Adrenal gland (tissue), 12 donors: ENCODE measurements around the gene SVOPL. TPM values are rescaled to one million over a fixed set of nuclear protein-coding genes. Genes with fewer than 3 reads are reported as not detected.

ENCODE experiments used
- DNase-seq, 7 donors: peaks; one replicate each; pipeline ENCODE4 v3.0.0-alpha.2; 2019 to 2020
- H3K27ac ChIP-seq, 5 donors: fragments of 200-600 bp; sonication (generic) in 4 of 5; 1 replicate in 3 of 5; 2 replicates in 2 of 5; pipeline versions ENCODE4 v1.5.1 to v1.8.0; 2016 to 2020; ENCODE audit warnings: mild to moderate bottlenecking in 1 of 5
- H3K27me3 ChIP-seq: fragments of 200-600 bp; 2 replicates; pipeline ENCODE4 v1.8.0; 2021
- H3K36me3 ChIP-seq, 2 donors: fragments of 200-600 bp; replicated peaks in 1 of 2; 1 replicate in 1 of 2; 2 replicates in 1 of 2; pipeline versions ENCODE4 v1.5.1 to v1.8.0; 2018 to 2022
- H3K4me1 ChIP-seq, 2 donors: fragments of 200-600 bp; replicated peaks in 1 of 2; 1 replicate in 1 of 2; 2 replicates in 1 of 2; pipeline versions ENCODE4 v1.5.1 to v1.8.0; 2018 to 2021
- H3K4me3 ChIP-seq, 4 donors: fragments of 200-600 bp; sonication (generic) in 3 of 4; one replicate each; pipeline ENCODE4 v1.5.1; 2016 to 2018
- H3K9me3 ChIP-seq, 3 donors: fragments of 200-600 bp; sonication (generic) in 1 of 3; replicated peaks in 1 of 3; 1 replicate in 2 of 3; 2 replicates in 1 of 3; pipeline versions ENCODE4 v1.5.1 to v1.8.0; 2016 to 2021
- POLR2A ChIP-seq, 2 donors: fragments of 450-650 bp; IDR thresholded peaks; one replicate each; pipeline ENCODE4 v1.6.1; 2017; ENCODE audit warnings: antibody characterized with exemption in 2 of 2, mild to moderate bottlenecking in 2 of 2, moderate library complexity in 1 of 2
- WGBS, 4 donors: extraction: QIAGEN DNeasy Blood & Tissue Kit in 2 of 4; methylation state at CpG; one replicate each; pipeline versions ENCODE4 v1.1.5 to v1.1.7; 2013 to 2017; 5-methylcytosine and 5-hydroxymethylcytosine counted together
- intact Hi-C, 2 donors: fragments of 100-400 bp; cut with DNase I; formaldehyde crosslinking; loops; one replicate each; pipeline versions ENCODE4 v1.14.1 to v1.15.0; 2022 to 2023
- polyA plus RNA-seq, 3 donors: library from polyadenylated mRNA; stranded (reverse); fragments of 200-250 nt in 2 of 3; fragments of 350-450 nt in 1 of 3; fragmentation: Illumina TruSeq in 1 of 3; extraction: RNeasy Lipid Tissue Mini Kit (QIAGEN cat#74804) in 1 of 3; gene quantifications; one replicate each; pipeline ENCODE4 v1.2.3, GENCODE V29; 2013 to 2014
- total RNA-seq, 9 donors: library from RNA; depleted of rRNA in 4 of 9; stranded (reverse); fragments of >200 nt in 4 of 9; fragments of 120-200 nt in 1 of 9; fragmentation: NEBNext Ultra II Directional in 1 of 9; extraction: Animal tissue kit (Norgen Biotek cat#: 25700) in 1 of 9; gene quantifications; one replicate each; pipeline versions ENCODE4 v1.1.0 to v1.2.4, GENCODE V29; 2013 to 2023
- TF ChIP-seq, protein P1 (sequence below), 6 experiments: fragments of 450-650 bp in 4 of 6; fragments of 200-600 bp in 2 of 6; sonication (generic) in 1 of 6; IDR thresholded peaks; 1 replicate in 5 of 6; 2 replicates in 1 of 6; pipeline versions ENCODE4 v1.5.1 to v1.8.0; 2016 to 2021; ENCODE audit warnings: antibody characterized with exemption in 6 of 6, mild to moderate bottlenecking in 2 of 6, moderate library complexity in 1 of 6
- donor health status: healthy with polysubstance abuse.
- donor health status: Bipolar disorder and iron deficiency.
- donor health status: DM: yes; HTN: yes; CAD: no.
- donor health status: DM: no; HTN: no; CAD: no.
- donor health status: DM: no; HTN: no; CAD: no.
- donor health status: DM: yes; HTN: yes; CAD: no.

SVOPL gene
- total and polyA plus RNA-seq, 12 donors = 0.54 to 4.8 (median 1.5) TPM

DNA sequence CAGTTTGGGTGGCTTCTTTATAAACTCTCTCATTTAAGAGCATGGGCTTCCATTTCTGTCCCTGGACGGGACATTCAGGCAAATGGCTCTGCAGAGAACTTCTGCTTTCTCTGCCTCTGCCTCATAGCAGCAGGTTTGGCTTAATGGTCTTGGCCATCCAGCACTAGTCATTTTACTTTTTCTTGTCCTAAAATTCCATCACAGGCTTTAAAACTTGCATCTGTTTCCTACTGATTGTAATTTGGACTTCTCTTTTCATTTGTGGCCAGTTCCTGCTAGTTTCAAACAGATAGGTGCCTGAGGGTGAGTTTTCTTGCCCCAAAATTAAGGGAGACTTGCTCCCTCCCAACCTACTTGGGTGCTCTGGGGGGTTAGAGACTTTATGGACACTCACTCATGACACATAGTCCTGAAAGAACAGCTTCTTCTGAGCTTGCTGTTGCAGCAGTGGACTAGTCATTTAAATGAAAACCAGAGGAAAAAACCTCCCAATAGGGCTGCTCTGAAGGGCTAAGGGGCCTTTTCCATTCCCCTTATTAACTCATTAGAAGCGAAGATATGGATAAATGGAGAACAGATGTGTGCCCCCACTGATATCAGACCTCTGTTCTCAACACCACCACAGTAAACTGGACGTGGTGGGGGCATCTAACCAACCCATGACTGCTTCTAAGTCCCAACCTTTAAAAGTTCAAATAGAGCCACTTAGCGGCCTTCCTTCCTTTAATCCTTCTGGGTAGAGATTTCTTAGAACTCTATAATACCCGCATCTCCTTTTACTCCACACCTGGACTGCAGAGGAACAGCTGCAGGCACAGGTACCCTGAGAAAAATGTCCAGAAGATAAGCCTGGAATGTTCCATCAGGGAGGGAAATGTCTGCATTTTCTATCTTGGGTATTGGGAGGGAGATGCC lies 38.8 kb downstream of the SVOPL start:
- DNase-seq = no peak
- H3K36me3 ChIP-seq = no peaks in the 10 kb centered on the region
- intact Hi-C loops = no loop called here
- H3K9me3 ChIP-seq = no peaks in the 10 kb centered on the region
- H3K4me1 ChIP-seq = peaks cover 10 to 17% of the 10 kb centered on the region in 2 donors
- no peak overlapping the region for H3K4me3 ChIP-seq
- WGBS, 4 donors = 85 to 94% (median 92%) methylated on average over 5 of the region's 5 CpGs
- TF ChIP-seq, protein P1, sequence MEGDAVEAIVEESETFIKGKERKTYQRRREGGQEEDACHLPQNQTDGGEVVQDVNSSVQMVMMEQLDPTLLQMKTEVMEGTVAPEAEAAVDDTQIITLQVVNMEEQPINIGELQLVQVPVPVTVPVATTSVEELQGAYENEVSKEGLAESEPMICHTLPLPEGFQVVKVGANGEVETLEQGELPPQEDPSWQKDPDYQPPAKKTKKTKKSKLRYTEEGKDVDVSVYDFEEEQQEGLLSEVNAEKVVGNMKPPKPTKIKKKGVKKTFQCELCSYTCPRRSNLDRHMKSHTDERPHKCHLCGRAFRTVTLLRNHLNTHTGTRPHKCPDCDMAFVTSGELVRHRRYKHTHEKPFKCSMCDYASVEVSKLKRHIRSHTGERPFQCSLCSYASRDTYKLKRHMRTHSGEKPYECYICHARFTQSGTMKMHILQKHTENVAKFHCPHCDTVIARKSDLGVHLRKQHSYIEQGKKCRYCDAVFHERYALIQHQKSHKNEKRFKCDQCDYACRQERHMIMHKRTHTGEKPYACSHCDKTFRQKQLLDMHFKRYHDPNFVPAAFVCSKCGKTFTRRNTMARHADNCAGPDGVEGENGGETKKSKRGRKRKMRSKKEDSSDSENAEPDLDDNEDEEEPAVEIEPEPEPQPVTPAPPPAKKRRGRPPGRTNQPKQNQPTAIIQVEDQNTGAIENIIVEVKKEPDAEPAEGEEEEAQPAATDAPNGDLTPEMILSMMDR (IDR thresholded peaks at IDR 0.05) = no peak
- no peak for TF ChIP-seq POLR2A (IDR thresholded peaks at IDR 0.05)
- H3K27ac ChIP-seq = no peak overlapping the region
- H3K27me3 ChIP-seq = no peaks in the 10 kb centered on the region

DNA sequence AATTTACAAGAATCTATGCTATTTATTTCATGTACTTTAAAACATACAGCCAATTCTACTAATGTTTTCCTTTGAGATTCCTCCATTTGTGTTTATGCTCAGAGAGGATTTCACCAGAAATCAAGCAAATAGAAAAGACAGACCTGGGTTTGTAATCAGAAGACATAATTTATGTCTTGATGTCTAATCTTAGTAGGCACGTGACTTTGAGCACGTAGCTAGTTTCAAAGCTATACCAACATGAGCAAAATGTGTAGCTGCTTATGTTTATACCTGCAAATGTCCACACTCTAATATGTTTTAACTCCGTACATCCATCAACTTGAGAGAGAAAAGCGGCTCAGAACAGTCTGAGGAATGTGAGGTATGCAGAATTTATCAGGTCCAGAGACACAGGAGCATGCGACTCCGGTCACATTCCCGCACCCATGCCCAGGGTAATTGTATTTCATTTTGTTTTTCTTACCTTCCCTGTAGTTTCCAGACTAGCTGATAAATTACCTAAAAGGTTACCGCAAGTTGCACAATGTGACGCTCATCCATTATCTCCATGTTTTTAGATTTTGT lies 40.0 kb downstream of the SVOPL start:
- Histone ChIP-seq H3K36me3 (no peaks in the 10 kb centered on the region), H3K27ac (no peak overlapping the region), H3K27me3 (no peaks in the 10 kb centered on the region), H3K4me1 (peaks cover 2 to 10% of the 10 kb centered on the region in 2 donors), H3K4me3 (no peak overlapping the region), H3K9me3 (no peaks in the 10 kb centered on the region)
- intact Hi-C loops = no loop called here
- DNase-seq = no peak
- no peak for TF ChIP-seq POLR2A (IDR thresholded peaks at IDR 0.05)
- TF ChIP-seq, protein P1 (IDR thresholded peaks at IDR 0.05) = no peak
- 71 to 80% (median 74%) methylated on average over 9 of the region's 9 CpGs for WGBS, 4 donors

DNA sequence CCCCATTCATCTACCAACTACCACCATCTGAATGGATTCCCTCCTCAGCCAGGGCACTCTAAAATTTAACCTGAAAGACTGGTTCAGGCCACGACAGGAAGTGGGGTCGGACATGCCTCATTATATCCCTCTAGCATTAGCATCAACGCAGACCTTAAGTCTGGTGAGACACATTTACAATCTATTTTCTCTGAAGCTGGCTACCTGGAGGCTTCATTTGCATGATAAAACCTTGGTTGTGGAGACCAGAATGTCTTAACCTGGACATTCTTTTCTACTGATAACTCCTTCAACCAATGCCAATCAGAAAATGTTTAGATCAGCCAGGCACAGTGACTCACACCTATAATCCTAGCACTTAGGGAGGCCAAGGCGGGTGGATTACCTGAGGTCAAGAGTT lies 42.3 kb downstream of the SVOPL start:
- Histone ChIP-seq H3K27ac (no peak overlapping the region), H3K9me3 (peaks cover 0 to 3% (median 0%) of the 10 kb centered on the region in 3 donors), H3K4me3 (no peak overlapping the region), H3K4me1 (no peaks in the 10 kb centered on the region), H3K27me3 (no peaks in the 10 kb centered on the region), H3K36me3 (no peaks in the 10 kb centered on the region)
- WGBS, 4 donors = 82 to 93% (median 89%) methylated on average over 4 of the region's 4 CpGs
- intact Hi-C loops = no loop called here
- no peak for DNase-seq
- TF ChIP-seq POLR2A (IDR thresholded peaks at IDR 0.05) = no peak
- TF ChIP-seq, protein P1 (IDR thresholded peaks at IDR 0.05) = no peak

DNA sequence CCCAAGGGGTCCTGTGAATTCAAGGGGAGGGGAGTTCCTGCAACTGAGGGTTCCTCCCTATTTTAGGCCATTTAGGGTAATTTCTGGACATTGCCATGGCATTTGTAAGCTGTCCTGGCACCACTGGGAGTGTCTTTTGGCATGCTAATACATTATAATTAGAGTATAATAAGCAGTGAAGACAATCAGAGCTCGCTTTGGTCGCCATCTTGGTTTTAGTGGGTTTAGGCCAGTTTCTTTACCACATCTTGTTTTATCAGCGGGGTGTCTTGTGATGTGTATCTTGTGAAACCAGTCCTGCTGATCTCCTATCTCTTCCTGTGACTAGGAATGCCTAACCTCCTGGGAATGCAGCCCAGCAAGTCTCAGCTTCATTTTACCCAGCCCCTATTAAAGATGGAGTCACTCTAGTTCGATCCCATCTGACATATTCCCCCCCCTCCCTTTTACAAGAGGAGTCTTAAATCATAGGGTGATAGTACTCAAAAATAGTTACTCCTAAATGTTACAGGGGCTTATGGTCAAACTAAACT lies 43.2 kb downstream of the SVOPL start:
- WGBS, 4 donors = 85 to 93% (median 86%) methylated on average over 4 of the region's 4 CpGs
- Histone ChIP-seq H3K36me3 (no peaks in the 10 kb centered on the region), H3K4me1 (no peaks in the 10 kb centered on the region), H3K27ac (no peak overlapping the region), H3K4me3 (no peak overlapping the region), H3K9me3 (peaks cover 0 to 3% (median 0%) of the 10 kb centered on the region in 3 donors), H3K27me3 (no peaks in the 10 kb centered on the region)
- intact Hi-C loops = no loop called here
- no peak for DNase-seq
- TF ChIP-seq, protein P1 (IDR thresholded peaks at IDR 0.05) = no peak
- TF ChIP-seq POLR2A (IDR thresholded peaks at IDR 0.05) = no peak
